ENCODE measurements around the gene MTM1.

GRCh38 chrX:150543230-150544155, 24.9 kb upstream of the MTM1 start:
- TF ChIP-seq TAF1 (IDR thresholded peaks at IDR 0.05; ENCODE audit: borderline replicate concordance, low read depth, low read length) (no peak), POLR2A (IDR thresholded peaks at IDR 0.05; ENCODE audit: low read depth, low read length) (no peak)
